HCT116 (cell line): ENCODE measurements around the gene FAM50B. TPM values are rescaled to one million over a fixed set of nuclear protein-coding genes. Genes with fewer than 3 reads are reported as not detected.

Source experiments
- ATAC-seq: fragments of 200-7000 bp; cut with Tn5 transposase; 2 replicates; pipeline ENCODE4 v1.9.1; 2020; ENCODE audit warnings: mild to moderate bottlenecking, moderate library complexity
- BruUV-seq: library from RNA; stranded (reverse); fragments of 400-500 nt; replicated peaks from 2 replicates; lab custom pipeline; 2021; lab: Mats Ljungman, UMichigan
- CTCF ChIA-PET: fragments of 300-600 bp; sonication (Branson Sonifier 250); formaldehyde crosslinking; loops from one replicate; lab custom pipeline; 2021; ENCODE audit warnings: antibody characterized with exemption; lab: Charles Lee
- POLR2A ChIA-PET: fragments of 300-600, 350-600 bp; sonication (Branson Sonifier 250); formaldehyde crosslinking; loops from one replicate; lab custom pipeline; 2021; ENCODE audit warnings: antibody characterized with exemption; lab: Charles Lee
- RAD21 ChIA-PET, 2 experiments: fragments of 300-600 bp; sonication (Branson Sonifier 250); formaldehyde crosslinking; loops; one replicate each; lab custom pipeline; 2023; ENCODE audit warnings: low total read pairs in 2 of 2; ENCODE audit not compliant: uncharacterized antibody in 2 of 2, unreplicated experiment in 2 of 2, low non-redundant PET in 1 of 2; lab: Charles Lee
- DNase-seq: peaks from one replicate; pipeline ENCODE4 v3.0.0-alpha.2; 2010; ENCODE audit warnings: low read depth, low spot score
- H2AFZ ChIP-seq: fragments of 200-600 bp; shearing (Covaris generic), sonication (generic); 2 replicates; pipeline ENCODE4 v1.6.1; 2017; ENCODE audit warnings: low read depth, mixed run types, mixed read lengths, antibody characterized with exemption, low read length; ENCODE audit not compliant: poor library complexity, severe bottlenecking
- H3K27ac ChIP-seq: 2 replicates; pipeline ENCODE4 v1.5.1; 2012; ENCODE audit warnings: low read depth, low read length
- H3K27me3 ChIP-seq: fragments of 200-600 bp; sonication (generic); 2 replicates; pipeline ENCODE4 v1.6.1; 2016; ENCODE audit warnings: mixed run types, low read length, mixed read lengths; ENCODE audit not compliant: insufficient read depth
- H3K36me3 ChIP-seq, 2 experiments: fragments of 200-500 bp in 1 of 2; fragments of 200-600 bp in 1 of 2; sonication (Bioruptor generic) in 1 of 2; sonication (generic) in 1 of 2; 2 replicates each; pipeline versions ENCODE4 v1.5.1 to v1.6.1; 2014 to 2016; ENCODE audit warnings: low read length in 2 of 2, inconsistent platforms in 1 of 2, mixed read lengths in 1 of 2, mixed run types in 1 of 2; ENCODE audit not compliant: insufficient read depth in 2 of 2, control insufficient read depth in 1 of 2
- H3K4me1 ChIP-seq, 2 experiments: fragments of 200-600 bp in 1 of 2; sonication (generic) in 1 of 2; 2 replicates each; pipeline versions ENCODE4 v1.5.1 to v1.6.1; 2012 to 2017; ENCODE audit warnings: low read length in 2 of 2, inconsistent platforms in 1 of 2, mild to moderate bottlenecking in 1 of 2, mixed read lengths in 1 of 2, mixed run types in 1 of 2, moderate library complexity in 1 of 2; ENCODE audit not compliant: insufficient read depth in 2 of 2, control insufficient read depth in 1 of 2
- H3K4me2 ChIP-seq: fragments of 200-600 bp; sonication (generic); 2 replicates; pipeline ENCODE4 v1.6.1; 2017; ENCODE audit warnings: mixed run types, low read length, mixed read lengths
- H3K4me3 ChIP-seq, 2 experiments: fragments of 200-600 bp in 1 of 2; sonication (generic) in 1 of 2; replicated peaks in 1 of 2; 2 replicates each; pipeline ENCODE4 v1.5.1; 2011 to 2016; ENCODE audit warnings: low read length in 2 of 2, control low read depth in 1 of 2, low read depth in 1 of 2, mild to moderate bottlenecking in 1 of 2, mixed read lengths in 1 of 2, mixed run types in 1 of 2
- H3K79me2 ChIP-seq: fragments of 200-600 bp; sonication (generic); 2 replicates; pipeline ENCODE4 v1.6.1; 2017; ENCODE audit warnings: mild to moderate bottlenecking, mixed run types, low read length, moderate library complexity, mixed read lengths; ENCODE audit not compliant: insufficient read depth
- H3K9ac ChIP-seq: fragments of 200-600 bp; sonication (generic); 2 replicates; pipeline ENCODE4 v1.6.1; 2016; ENCODE audit warnings: low read length, mixed read lengths
- H3K9me2 ChIP-seq: fragments of 200-600 bp; sonication (generic), shearing (Covaris generic); 2 replicates; pipeline ENCODE4 v1.6.1; 2017; ENCODE audit warnings: mixed run types, mild to moderate bottlenecking, moderate library complexity; ENCODE audit not compliant: insufficient read depth
- H3K9me3 ChIP-seq, 2 experiments: fragments of 200-500 bp in 1 of 2; fragments of 200-600 bp in 1 of 2; sonication (Bioruptor generic) in 1 of 2; sonication (generic) in 1 of 2; 2 replicates each; pipeline ENCODE4 v1.6.1; 2014 to 2017; ENCODE audit warnings: low read length in 2 of 2, mixed read lengths in 2 of 2, inconsistent platforms in 1 of 2, low read depth in 1 of 2, mild to moderate bottlenecking in 1 of 2, mixed run types in 1 of 2, moderate library complexity in 1 of 2; ENCODE audit not compliant: control insufficient read depth in 1 of 2, insufficient read depth in 1 of 2
- H4K20me1 ChIP-seq: fragments of 200-600 bp; sonication (generic), shearing (Covaris generic); 2 replicates; pipeline ENCODE4 v1.6.1; 2017; ENCODE audit warnings: mixed run types, mild to moderate bottlenecking, moderate library complexity; ENCODE audit not compliant: insufficient read depth
- ATF3 ChIP-seq: IDR thresholded peaks from 2 replicates; pipeline ENCODE4 v1.6.1; 2012
- CEBPB ChIP-seq: IDR thresholded peaks from 2 replicates; pipeline ENCODE4 v1.6.1; 2012; ENCODE audit warnings: low read depth
- CTCF ChIP-seq, 3 experiments: fragments of 200-600 bp in 1 of 3; sonication (generic) in 1 of 3; IDR thresholded peaks in 2 of 3; conservative IDR thresholded peaks in 1 of 3; 2 replicates each; pipeline ENCODE4 v1.5.1; 2012 to 2017; ENCODE audit warnings: low read depth in 2 of 3, low read length in 2 of 3, antibody characterized with exemption in 1 of 3, borderline replicate concordance in 1 of 3, control low read depth in 1 of 3, mild to moderate bottlenecking in 1 of 3, mixed read lengths in 1 of 3, mixed run types in 1 of 3, moderate library complexity in 1 of 3; ENCODE audit not compliant: insufficient read depth in 1 of 3
- ELF1 ChIP-seq: IDR thresholded peaks from 2 replicates; pipeline ENCODE4 v1.6.1; 2012; ENCODE audit warnings: low read depth, borderline replicate concordance
- EZH2 ChIP-seq: fragments of 200-600 bp; sonication (generic); IDR thresholded peaks from 2 replicates; pipeline ENCODE4 v1.6.1; 2017; ENCODE audit warnings: antibody characterized with exemption, mixed run types
- EZH2phosphoT487 ChIP-seq: fragments of 200-600 bp; IDR thresholded peaks from 2 replicates; pipeline ENCODE4 v1.6.1; 2018; ENCODE audit warnings: antibody characterized with exemption, borderline replicate concordance
- FOSL1 ChIP-seq: IDR thresholded peaks from 2 replicates; pipeline ENCODE4 v1.6.1; 2012; ENCODE audit warnings: low read depth
- JUND ChIP-seq: IDR thresholded peaks from 2 replicates; pipeline ENCODE4 v1.6.1; 2012
- POLR2A ChIP-seq: IDR thresholded peaks from 2 replicates; pipeline ENCODE4 v1.7.0; 2011; ENCODE audit warnings: borderline replicate concordance; ENCODE audit not compliant: insufficient read depth, insufficient read length; ENCODE audit errors: extremely low read depth
- RAD21 ChIP-seq: IDR thresholded peaks from 2 replicates; pipeline ENCODE4 v1.6.1; 2012; ENCODE audit warnings: low read depth, mild to moderate bottlenecking
- YY1 ChIP-seq: IDR thresholded peaks from 2 replicates; pipeline ENCODE4 v1.6.1; 2011; ENCODE audit warnings: low read length, low read depth, moderate library complexity, mild to moderate bottlenecking; ENCODE audit not compliant: insufficient replicate concordance; ENCODE audit errors: extremely low read depth
- ZFX ChIP-seq: fragments of 450-650 bp; IDR thresholded peaks from 2 replicates; pipeline ENCODE4 v1.6.1; 2017
- intact Hi-C: fragments of 100-400 bp; cut with micrococcal nuclease; formaldehyde crosslinking; loops from 2 replicates; pipeline ENCODE4 v1.10.0; 2022
- total RNA-seq: library from RNA; stranded (reverse); gene quantifications from one replicate; pipeline ENCODE4 v1.2.1, GENCODE V29; 2021; ENCODE audit not compliant: unreplicated experiment

The FAM50B gene
- total RNA-seq, 1 experiment from 2014 or later: 0.86 TPM

GRCh38 chr6:3819161-3820110 lies 29.7 kb upstream of the FAM50B start:
- intact Hi-C loops: no loop called here
- TF ChIP-seq ZFX: no peak
- no peak for TF ChIP-seq JUND
- no peak for TF ChIP-seq RAD21
- no peak for TF ChIP-seq POLR2A
- TF ChIP-seq ELF1: no peak
- no peak for TF ChIP-seq ATF3
- no peak for TF ChIP-seq EZH2phosphoT487
- no peak for TF ChIP-seq YY1
- TF ChIP-seq EZH2: no peak
- TF ChIP-seq CTCF (IDR thresholded peaks at IDR 0.05 in 2 of 3, conservative IDR thresholded peaks at IDR 0.05 in 1 of 3; ENCODE audit: borderline replicate concordance in 1 of 3, insufficient read depth in 1 of 3, low read depth in 2 of 3, low read length in 2 of 3): no peak
- no peak for TF ChIP-seq FOSL1
- TF ChIP-seq CEBPB: no peak
- RAD21 ChIA-PET: no interaction called here
- POLR2A ChIA-PET: no interaction called here
- no peaks in the 10 kb centered on the region for H3K27me3 ChIP-seq
- no peak overlapping the region for H3K9ac ChIP-seq
- peaks cover 0 to 10% of the 10 kb centered on the region in 2 experiments; a peak in 1 of 4 replicates for H3K4me1 ChIP-seq
- no peak for DNase-seq
- H3K36me3 ChIP-seq: no peaks in the 10 kb centered on the region
- no peaks in the 10 kb centered on the region for H3K79me2 ChIP-seq
- ATAC-seq: no peak
- CTCF ChIA-PET: interaction anchor here (1.3 kb wide), 1 partner anchor 70 kb away, joined by 3 read pairs; no protein-coding TSS in a partner anchor
- H3K9me2 ChIP-seq: no peaks in the 10 kb centered on the region
- no peak overlapping the region for H3K4me2 ChIP-seq
- H3K27ac ChIP-seq: no peak overlapping the region
- H3K4me3 ChIP-seq: no peak overlapping the region
- H3K9me3 ChIP-seq: no peaks in the 10 kb centered on the region
- H2AFZ ChIP-seq: no peak overlapping the region
- BruUV-seq: no TSS peak
- H4K20me1 ChIP-seq: no peaks in the 10 kb centered on the region
